Measurements from ENCODE around the gene CDC42BPA.

DNA sequence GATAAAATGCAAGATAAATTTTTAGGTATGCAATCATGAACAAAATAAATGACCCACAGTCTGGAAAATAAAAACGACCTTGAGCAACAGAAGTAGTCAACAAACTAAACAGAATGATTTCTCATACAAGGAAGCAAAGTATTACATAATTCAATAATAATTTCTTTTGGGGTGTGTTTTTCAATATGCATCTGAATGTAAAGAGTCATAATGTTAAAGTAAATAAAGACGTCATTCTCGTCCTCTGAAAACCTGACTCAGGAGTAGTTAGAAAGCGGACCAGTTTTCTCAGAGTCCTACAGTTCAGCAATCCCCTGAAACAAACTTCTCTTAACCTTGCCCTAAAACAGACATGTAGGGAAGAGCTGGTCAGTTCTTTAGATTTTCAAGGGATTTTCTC, 18.6 kb downstream of the CDC42BPA start:
- no peak for TF ChIP-seq ZNF256 (CRISPR knock-in tag; conservative IDR thresholded peaks at IDR 0.05)
- TF ChIP-seq, protein P1, sequence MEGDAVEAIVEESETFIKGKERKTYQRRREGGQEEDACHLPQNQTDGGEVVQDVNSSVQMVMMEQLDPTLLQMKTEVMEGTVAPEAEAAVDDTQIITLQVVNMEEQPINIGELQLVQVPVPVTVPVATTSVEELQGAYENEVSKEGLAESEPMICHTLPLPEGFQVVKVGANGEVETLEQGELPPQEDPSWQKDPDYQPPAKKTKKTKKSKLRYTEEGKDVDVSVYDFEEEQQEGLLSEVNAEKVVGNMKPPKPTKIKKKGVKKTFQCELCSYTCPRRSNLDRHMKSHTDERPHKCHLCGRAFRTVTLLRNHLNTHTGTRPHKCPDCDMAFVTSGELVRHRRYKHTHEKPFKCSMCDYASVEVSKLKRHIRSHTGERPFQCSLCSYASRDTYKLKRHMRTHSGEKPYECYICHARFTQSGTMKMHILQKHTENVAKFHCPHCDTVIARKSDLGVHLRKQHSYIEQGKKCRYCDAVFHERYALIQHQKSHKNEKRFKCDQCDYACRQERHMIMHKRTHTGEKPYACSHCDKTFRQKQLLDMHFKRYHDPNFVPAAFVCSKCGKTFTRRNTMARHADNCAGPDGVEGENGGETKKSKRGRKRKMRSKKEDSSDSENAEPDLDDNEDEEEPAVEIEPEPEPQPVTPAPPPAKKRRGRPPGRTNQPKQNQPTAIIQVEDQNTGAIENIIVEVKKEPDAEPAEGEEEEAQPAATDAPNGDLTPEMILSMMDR (CRISPR knock-in tag; IDR thresholded peaks at IDR 0.05) = no peak
- no peak for TF ChIP-seq JUNB (CRISPR knock-in tag; IDR thresholded peaks at IDR 0.05; ENCODE audit: borderline replicate concordance)
- no peak for TF ChIP-seq TCF7L2 (IDR thresholded peaks at IDR 0.05; ENCODE audit: low read depth, low read length)
- no peak for TF ChIP-seq ZNF431 (CRISPR knock-in tag; IDR thresholded peaks at IDR 0.05; ENCODE audit: borderline replicate concordance, low read depth)
- TF ChIP-seq SMAD3 (CRISPR knock-in tag; IDR thresholded peaks at IDR 0.05) = no peak
- TF ChIP-seq ATF7-NPFF (CRISPR knock-in tag; IDR thresholded peaks at IDR 0.05; ENCODE audit: low read depth) = no peak
- TF ChIP-seq FOXK2 (IDR thresholded peaks at IDR 0.05) = no peak
- TF ChIP-seq ZNF850 (CRISPR knock-in tag; conservative IDR thresholded peaks at IDR 0.05) = no peak
- TF ChIP-seq ZFAT (CRISPR knock-in tag; conservative IDR thresholded peaks at IDR 0.05) = no peak
- no peak for TF ChIP-seq RXRA (CRISPR knock-in tag; IDR thresholded peaks at IDR 0.05)
- TF ChIP-seq, protein P2, sequence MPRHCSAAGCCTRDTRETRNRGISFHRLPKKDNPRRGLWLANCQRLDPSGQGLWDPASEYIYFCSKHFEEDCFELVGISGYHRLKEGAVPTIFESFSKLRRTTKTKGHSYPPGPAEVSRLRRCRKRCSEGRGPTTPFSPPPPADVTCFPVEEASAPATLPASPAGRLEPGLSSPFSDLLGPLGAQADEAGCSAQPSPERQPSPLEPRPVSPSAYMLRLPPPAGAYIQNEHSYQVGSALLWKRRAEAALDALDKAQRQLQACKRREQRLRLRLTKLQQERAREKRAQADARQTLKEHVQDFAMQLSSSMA (CRISPR knock-in tag; IDR thresholded peaks at IDR 0.05) = no peak
- no peak for TF ChIP-seq ZNF350 (CRISPR knock-in tag; IDR thresholded peaks at IDR 0.05; ENCODE audit: borderline replicate concordance, low read depth)
- TF ChIP-seq POLR2A (IDR thresholded peaks at IDR 0.05; ENCODE audit: insufficient read depth in 1 of 2, low read depth in 2 of 2, low read length in 2 of 2) = no peak
